Upper lobe of right lung (tissue), 1 donor: ENCODE results near the gene DRC1. TPM values are rescaled to one million over a fixed set of nuclear protein-coding genes. Genes with fewer than 3 reads are reported as not detected.

Experiments
- ATAC-seq: fragments of 200-7000 bp; cut with Tn5 transposase; one replicate; pipeline ENCODE4 v1.9.1; 2020; ENCODE audit warnings: mild to moderate bottlenecking, moderate library complexity
- DNase-seq: peaks from one replicate; pipeline ENCODE4 v3.0.0-alpha.2; 2020
- H3K27ac ChIP-seq: fragments of 200-600 bp; one replicate; pipeline ENCODE4 v1.8.0; 2022
- H3K27me3 ChIP-seq: fragments of 200-600 bp; one replicate; pipeline ENCODE4 v1.8.0; 2022; ENCODE audit warnings: mild to moderate bottlenecking
- H3K36me3 ChIP-seq: fragments of 200-600 bp; one replicate; pipeline ENCODE4 v1.8.0; 2022
- H3K4me1 ChIP-seq: fragments of 200-600 bp; one replicate; pipeline ENCODE4 v1.8.0; 2022
- H3K4me3 ChIP-seq: fragments of 200-600 bp; one replicate; pipeline ENCODE4 v1.8.0; 2022; ENCODE audit warnings: mild to moderate bottlenecking
- H3K9me3 ChIP-seq: fragments of 200-600 bp; one replicate; pipeline ENCODE4 v1.8.0; 2022
- intact Hi-C: fragments of 100-400 bp; cut with DNase I; formaldehyde crosslinking; loops from one replicate; pipeline ENCODE4 v1.11.0; 2022
- total RNA-seq: library from RNA; stranded (reverse); fragmentation: NEBNext Ultra II Directional; extraction: Animal tissue kit (Norgen Biotek cat#: 25700); gene quantifications from one replicate; pipeline ENCODE4 v1.2.1, GENCODE V29; 2021
- TF ChIP-seq, protein P1 (sequence below): fragments of 200-600 bp; IDR thresholded peaks from one replicate; pipeline ENCODE4 v1.8.0; 2022; ENCODE audit warnings: antibody characterized with exemption
- donor health status: DM: no; HTN: yes; CAD: no; lungs with severe emphysema.

Gene DRC1
- total RNA-seq, 1 donor from 2014 or later: not detected

GRCh38 chr2:26429779-26430578 lies 28.3 kb downstream of the DRC1 start:
- Histone ChIP-seq H3K36me3 (no peaks in the 10 kb centered on the region), H3K4me3 (no peak overlapping the region), H3K9me3 (no peaks in the 10 kb centered on the region), H3K4me1 (no peaks in the 10 kb centered on the region), H3K27me3 (no peaks in the 10 kb centered on the region), H3K27ac (no peak overlapping the region)
- DNase-seq (no peak), ATAC-seq (no peak)
- TF ChIP-seq, protein P1, sequence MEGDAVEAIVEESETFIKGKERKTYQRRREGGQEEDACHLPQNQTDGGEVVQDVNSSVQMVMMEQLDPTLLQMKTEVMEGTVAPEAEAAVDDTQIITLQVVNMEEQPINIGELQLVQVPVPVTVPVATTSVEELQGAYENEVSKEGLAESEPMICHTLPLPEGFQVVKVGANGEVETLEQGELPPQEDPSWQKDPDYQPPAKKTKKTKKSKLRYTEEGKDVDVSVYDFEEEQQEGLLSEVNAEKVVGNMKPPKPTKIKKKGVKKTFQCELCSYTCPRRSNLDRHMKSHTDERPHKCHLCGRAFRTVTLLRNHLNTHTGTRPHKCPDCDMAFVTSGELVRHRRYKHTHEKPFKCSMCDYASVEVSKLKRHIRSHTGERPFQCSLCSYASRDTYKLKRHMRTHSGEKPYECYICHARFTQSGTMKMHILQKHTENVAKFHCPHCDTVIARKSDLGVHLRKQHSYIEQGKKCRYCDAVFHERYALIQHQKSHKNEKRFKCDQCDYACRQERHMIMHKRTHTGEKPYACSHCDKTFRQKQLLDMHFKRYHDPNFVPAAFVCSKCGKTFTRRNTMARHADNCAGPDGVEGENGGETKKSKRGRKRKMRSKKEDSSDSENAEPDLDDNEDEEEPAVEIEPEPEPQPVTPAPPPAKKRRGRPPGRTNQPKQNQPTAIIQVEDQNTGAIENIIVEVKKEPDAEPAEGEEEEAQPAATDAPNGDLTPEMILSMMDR: no peak
- intact Hi-C loops: no loop called here

DNA sequence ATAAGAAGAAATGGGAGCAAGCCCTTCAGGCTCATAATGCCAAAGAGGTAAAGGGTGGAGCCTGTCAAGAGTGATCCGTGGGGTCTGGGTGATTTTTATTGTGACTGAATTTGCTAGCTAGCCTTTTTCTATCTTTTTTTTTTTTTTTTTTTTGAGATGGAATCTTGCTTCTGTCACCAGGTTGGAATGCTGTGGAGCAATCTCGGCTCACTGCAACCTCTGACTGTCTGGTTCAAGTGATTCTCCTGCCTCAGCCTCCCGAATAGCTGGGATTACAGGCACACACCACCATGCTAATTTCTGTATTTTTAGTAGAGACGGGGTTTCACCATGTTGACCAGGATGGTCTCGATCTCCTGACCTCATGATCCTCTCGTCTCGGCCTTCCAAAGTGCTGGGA lies 29.1 kb downstream of the DRC1 start:
- Histone ChIP-seq H3K27ac (no peak overlapping the region), H3K4me1 (no peaks in the 10 kb centered on the region), H3K9me3 (no peaks in the 10 kb centered on the region), H3K27me3 (no peaks in the 10 kb centered on the region), H3K36me3 (no peaks in the 10 kb centered on the region), H3K4me3 (no peak overlapping the region)
- TF ChIP-seq, protein P1: no peak
- DNase-seq (no peak), ATAC-seq (no peak)
- intact Hi-C loops: no loop called here

GRCh38 chr2:26432363-26432762 lies 30.6 kb downstream of the DRC1 start:
- TF ChIP-seq, protein P1: no peak
- H3K4me3 ChIP-seq: no peak overlapping the region
- H3K36me3 ChIP-seq: no peaks in the 10 kb centered on the region
- no peak for ATAC-seq
- H3K9me3 ChIP-seq: no peaks in the 10 kb centered on the region
- no peaks in the 10 kb centered on the region for H3K4me1 ChIP-seq
- intact Hi-C loops: no loop called here
- H3K27me3 ChIP-seq: no peaks in the 10 kb centered on the region
- DNase-seq: no peak
- H3K27ac ChIP-seq: no peak overlapping the region

- no peaks in the 10 kb centered on the region for H3K4me1 ChIP-seq
- DNase-seq (no peak), ATAC-seq (no peak)
- no peaks in the 10 kb centered on the region for H3K36me3 ChIP-seq
- H3K9me3 ChIP-seq: no peaks in the 10 kb centered on the region
- intact Hi-C loops: no loop called here
- TF ChIP-seq, protein P1: no peak
- H3K27me3 ChIP-seq: no peaks in the 10 kb centered on the region
- no peak overlapping the region for H3K4me3 ChIP-seq
- H3K27ac ChIP-seq: no peak overlapping the region
Measured at GRCh38 chr2:26432859-26433258, 31.1 kb downstream of the DRC1 start.

- DNase-seq: no peak
- Histone ChIP-seq H3K4me1 (no peaks in the 10 kb centered on the region), H3K4me3 (no peak overlapping the region), H3K27me3 (no peaks in the 10 kb centered on the region), H3K27ac (no peak overlapping the region), H3K36me3 (no peaks in the 10 kb centered on the region), H3K9me3 (no peaks in the 10 kb centered on the region)
- TF ChIP-seq, protein P1: no peak
- ATAC-seq: no peak
- intact Hi-C loops: no loop called here
Measured at GRCh38 chr2:26435106-26435505, 33.4 kb downstream of the DRC1 start.
